SK-MEL-5 (cell line): ENCODE results near the gene SHOX. TPM values are rescaled to one million over a fixed set of nuclear protein-coding genes. Genes with fewer than 3 reads are reported as not detected.
"Not testable (repeated sequence)": the region's sequence is repeated elsewhere in the genome, so short reads cannot be mapped to it uniquely, and the experiment has no call there.

Experiments
- DNase-seq: peaks from one replicate; pipeline ENCODE4 v3.0.0-alpha.2; 2016; ENCODE audit warnings: low read depth, low spot score
- in situ Hi-C: cut with HindIII; loops from 2 replicates; pipeline ENCODE4 v1.10.0; 2016; ENCODE audit warnings: low sequenced_read_pairs, high pct_unique_total_duplicates, low pct_unique_long_range_greater_than_20kb
- total RNA-seq: library from RNA; depleted of rRNA; stranded (reverse); fragments of >200 nt; shearing (Covaris generic); gene quantifications from 2 replicates; pipeline ENCODE4 v1.2.3, GENCODE V29; 2014

The SHOX gene
- total RNA-seq, 1 experiment from 2014 or later = not detected

GRCh38 chrX:618761-619450 is 11.7 kb upstream of the SHOX start:
- no peak for DNase-seq
- in situ Hi-C loops = no loop called here

GRCh38 chrX:619451-619811 is 11.2 kb upstream of the SHOX start:
- in situ Hi-C loops = no loop called here
- DNase-seq = no peak

DNA sequence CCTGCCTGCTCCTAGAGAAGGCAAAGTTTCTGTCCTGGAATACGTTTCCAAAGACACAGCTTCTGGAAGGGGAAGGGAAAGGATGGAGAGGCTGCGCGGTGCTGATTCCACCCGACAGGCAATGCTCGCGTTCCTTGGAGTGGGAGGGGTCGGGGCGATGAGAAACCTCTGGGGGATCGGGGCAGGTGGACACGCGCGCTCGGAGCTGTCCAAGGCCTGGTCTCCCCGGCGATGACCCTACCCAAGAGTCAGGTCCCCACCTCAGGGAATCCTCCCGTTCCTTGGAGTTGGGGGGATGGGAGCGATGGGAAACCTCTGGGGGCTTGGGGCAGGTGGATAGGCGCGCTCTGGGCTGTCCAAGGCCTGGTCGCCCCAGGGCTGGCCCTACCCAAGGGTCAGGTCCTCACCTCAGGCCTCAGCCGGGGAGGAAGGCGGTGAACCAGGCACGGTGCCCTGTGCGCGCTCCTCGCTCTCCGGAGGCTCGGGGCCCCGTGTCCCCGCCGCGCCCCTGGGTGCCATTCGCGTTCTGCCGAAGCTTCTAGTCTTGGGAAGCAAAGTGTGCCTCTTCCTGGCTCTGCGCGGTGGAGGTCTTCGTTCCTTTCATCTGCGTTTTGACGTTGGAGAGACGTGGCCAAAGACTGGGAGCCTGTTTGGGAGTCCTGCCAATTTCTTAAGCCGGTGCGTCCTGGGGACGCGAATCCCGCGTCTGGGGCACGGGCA is 10.6 kb upstream of the SHOX start:
- in situ Hi-C loops = no loop called here
- DNase-seq = no peak

GRCh38 chrX:621705-622503 is 8.7 kb upstream of the SHOX start:
- DNase-seq = no peak
- in situ Hi-C loops = no loop called here

- in situ Hi-C loops, DNase-seq: not testable (repeated sequence)
These were observed 7.8 kb upstream of the SHOX start for GRCh38 chrX:622802-623201.

DNA sequence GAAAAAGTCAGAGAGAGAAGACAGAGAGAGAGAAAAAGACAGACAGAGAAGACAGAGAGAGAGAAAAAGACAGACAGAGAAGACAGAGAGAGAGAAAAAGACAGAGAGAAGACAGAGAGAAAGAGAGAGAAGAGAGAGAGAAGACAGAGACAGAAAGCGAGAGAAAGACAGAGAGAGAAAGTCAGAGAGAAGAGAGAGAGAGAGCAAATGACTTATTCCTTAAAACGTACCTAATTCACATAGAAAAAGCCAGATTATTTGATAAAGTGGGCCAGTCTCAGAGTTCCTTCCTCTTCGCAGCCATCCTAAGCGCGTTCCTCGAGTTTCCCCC is 7.4 kb upstream of the SHOX start:
- DNase-seq = no peak
- in situ Hi-C loops = no loop called here

- DNase-seq = peak; percentile 19
- in situ Hi-C loops = no loop called here
These were observed 6.8 kb upstream of the SHOX start for GRCh38 chrX:623599-624315.

DNA sequence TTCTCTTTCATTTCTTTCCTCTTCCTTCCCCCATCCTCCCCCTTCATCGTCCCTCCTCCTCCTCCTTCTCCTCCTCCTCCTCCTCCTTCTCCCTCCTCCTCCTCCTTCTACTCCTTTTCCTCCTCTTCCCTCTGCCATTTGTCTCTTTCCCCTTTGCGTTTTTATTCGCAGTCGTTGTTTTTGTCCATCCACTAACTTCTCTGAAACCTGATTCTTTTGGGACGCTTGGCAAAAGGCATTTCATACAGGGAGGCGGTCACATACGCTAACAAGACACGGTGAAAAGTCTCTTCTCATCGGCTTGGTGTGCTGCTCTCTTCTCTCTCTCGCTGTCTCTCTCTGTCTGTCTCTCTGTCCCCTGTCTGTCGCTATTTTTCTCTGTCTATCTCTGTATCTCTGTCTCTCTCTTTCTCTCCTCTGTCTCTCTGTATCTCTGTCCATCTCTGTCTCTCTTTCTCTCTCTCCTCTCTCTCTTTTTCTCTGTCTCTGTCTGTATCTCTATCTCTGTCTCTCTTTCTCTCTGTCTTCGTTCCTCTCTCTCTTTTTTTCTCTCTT is 5.4 kb upstream of the SHOX start:
- in situ Hi-C loops = no loop called here
- DNase-seq = no peak

- DNase-seq, in situ Hi-C loops: not testable (repeated sequence)
These were observed 4.5 kb upstream of the SHOX start for GRCh38 chrX:626047-626446.

DNA sequence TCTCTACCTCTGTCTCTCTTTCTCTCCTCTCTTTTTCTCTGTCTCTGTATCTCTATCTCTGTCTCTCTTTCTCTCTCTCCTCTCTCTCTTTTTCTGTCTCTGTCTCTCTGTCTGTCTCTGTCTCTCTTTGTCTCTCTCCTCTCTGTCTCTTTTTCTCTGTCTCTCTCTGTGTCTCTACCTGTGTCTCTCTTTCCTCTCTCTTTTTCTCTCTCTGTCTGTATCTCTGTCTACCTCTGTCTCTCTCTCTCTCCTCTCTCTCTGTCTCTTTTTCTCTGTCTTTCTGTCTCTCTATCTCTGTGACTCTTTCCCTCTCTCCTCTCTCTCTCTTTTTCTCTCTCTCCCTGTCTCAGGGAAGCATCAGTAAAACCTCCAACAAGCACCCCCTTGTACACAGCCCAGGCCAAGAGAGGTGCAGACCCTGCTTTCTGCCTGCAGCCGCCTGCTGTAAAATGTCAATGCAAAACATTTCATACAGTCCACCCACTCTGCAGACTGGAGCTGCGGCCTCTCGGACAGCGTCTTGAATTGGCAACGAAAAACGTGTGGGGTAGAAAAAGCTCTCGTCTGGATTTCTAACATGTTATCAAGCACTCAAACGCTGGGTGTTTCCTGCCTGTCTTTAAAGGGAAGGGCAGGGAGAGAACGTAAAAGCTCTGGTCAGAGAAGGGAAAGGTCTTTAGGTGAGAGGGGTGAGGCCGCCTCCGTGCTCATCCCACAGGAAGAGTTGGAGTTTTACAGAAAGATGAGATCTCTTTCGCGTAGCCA is 3.7 kb upstream of the SHOX start:
- peak; percentile 16 for DNase-seq
- in situ Hi-C loops = no loop called here

DNA sequence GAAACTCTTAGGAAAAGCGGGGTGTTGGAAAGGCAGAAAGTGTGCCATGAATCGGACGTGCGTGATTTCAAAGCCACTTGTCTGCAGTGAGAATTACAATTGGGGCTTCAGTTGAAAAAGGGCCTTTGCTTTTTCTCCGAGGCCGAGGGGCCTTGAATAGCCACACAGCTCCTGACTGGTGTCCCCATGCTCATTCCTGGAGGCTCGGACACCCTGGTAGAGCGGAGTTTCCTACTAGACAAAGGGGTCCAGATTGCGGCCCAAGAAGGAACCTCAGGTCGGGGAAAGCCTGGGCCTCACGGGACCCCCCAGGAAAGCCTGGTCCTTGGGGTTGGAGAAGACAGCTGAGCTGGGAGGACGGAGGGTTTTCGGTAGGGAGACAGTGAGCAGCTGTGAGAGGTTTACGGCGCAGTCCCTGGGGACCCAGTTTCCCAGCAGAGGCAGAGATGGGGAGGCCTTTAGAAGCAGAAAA is 3.0 kb upstream of the SHOX start:
- in situ Hi-C loops = no loop called here
- no peak for DNase-seq

DNA sequence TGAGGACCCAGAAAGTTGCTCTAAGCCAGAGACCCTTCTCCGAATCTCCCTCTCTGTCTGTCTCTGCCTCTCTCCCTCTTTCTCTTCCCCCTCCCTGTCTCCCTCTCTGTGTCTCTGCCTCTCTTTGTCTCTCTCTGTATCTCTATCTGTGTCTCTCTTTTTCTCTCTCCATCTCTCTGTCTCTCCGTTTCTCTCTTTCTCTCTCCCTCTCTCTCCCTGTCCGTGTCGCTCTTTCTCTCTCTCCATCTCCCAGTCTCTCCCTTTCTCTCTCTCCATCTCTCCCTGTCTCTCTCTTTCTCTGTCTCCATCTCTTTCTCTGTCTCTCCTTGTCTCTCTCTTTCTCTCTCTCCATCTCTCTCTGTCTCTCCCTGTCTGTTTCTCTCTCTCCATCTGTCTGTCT is 2.6 kb upstream of the SHOX start:
- in situ Hi-C loops = no loop called here
- no peak for DNase-seq

DNA sequence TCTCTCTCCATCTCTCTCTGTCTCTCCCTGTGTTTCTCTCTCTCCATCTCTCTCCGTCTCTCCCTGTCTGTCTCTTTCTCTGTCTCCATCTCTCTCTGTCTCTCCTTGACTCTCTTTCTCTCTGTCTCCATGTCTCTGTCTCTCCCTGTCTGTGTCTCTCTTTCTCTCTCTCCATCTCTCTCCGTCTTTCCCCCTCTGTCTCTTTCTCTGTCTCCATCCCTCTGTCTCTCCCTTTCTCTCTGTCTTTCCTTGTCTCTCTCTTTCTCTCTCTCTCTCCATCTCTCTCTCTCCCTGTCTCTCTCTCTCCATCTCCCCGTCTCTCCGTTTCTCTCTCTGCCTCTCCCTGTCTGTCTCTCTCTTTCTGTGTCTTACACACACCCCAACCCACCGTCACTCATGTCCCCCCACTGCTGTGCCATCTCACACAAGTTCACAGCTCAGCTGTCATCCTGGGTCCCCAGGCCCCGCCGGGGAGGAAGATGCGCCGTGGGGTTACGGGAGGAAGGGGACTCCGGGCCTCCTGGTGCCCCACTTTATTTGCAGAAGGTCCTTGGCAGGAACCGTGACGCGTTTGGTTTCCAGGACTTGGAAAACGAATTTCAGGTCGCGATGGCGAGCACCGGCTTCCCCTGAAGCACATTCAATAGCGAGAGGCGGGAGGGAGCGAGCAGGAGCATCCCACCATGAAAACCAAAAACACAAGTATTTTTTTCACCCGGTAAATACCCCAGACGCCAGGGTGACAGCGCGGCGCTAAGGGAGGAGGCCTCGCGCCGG is 1.2 kb upstream of the SHOX start:
- no peak for DNase-seq
- in situ Hi-C loops = no loop called here

GRCh38 chrX:630007-630611 is 482 bp upstream of the SHOX start:
- no peak for DNase-seq

DNA sequence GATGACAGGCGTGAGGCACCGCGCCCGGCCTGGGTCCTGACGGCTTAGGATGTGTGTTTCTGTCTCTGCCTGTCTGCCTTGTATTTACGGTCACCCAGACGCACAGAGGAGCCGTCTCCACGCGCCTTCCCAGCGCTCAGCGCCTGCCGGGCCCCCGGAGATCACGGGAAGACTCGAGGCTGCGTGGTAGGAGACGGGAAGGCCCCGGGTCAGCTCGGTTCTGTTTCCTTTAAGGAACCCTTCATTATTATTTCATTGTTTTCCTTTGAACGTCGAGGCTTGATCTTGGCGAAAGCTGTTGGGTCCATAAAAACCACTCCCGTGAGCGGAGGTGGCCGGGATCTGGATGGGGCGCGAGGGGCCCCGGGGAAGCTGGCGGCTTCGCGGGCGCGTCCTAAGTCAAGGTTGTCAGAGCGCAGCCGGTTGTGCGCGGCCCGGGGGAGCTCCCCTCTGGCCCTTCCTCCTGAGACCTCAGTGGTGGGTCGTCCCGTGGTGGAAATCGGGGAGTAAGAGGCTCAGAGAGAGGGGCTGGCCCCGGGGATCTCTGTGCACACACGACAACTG is 1.3 kb downstream of the SHOX start:
- no peak for DNase-seq
- in situ Hi-C loops = no loop called here

More at GRCh38 chrX:630007-630611, 482 bp upstream of the SHOX start:
- in situ Hi-C loops = no loop called here
